ENCODE data around the gene CIDEB. TPM values are rescaled to one million over a fixed set of nuclear protein-coding genes. Genes with fewer than 3 reads are reported as not detected.

The CIDEB gene
- polyA plus RNA-seq, 1 donor: 24.8 TPM

DNA sequence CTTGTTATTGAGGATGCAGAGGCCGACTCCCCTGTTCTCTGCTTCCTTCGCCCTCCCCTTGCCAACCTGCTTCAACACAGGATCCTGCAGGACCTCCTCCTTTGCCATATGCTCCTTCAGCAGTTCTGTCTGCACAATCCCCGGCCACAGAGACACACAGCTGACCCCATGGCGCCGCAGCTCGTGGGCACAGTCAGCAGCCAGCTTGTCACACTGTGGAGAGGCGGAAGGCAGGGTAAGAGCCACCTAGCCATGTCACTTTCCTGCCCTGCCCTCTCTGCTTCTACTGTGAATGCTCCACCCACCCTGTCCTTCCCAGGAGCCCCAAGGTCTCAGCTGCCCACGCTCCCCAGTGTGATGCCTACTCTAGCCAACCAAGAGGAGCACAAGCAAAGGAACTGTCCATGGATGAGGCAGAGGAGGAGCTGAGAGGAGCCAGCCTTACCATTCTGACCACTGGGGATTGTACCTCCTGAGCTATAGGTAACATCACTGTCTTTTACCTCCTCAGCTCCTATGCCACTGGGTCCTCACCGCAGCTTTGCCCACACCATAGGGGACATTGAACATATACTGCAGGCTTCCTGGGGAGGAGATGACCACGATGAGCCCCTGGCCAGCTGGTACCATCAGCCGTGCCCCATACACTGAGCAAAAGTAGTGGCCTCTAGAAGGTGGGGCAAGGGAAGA is 15.5 kb downstream of the CIDEB start:
- DNase-seq: no peak

DNA sequence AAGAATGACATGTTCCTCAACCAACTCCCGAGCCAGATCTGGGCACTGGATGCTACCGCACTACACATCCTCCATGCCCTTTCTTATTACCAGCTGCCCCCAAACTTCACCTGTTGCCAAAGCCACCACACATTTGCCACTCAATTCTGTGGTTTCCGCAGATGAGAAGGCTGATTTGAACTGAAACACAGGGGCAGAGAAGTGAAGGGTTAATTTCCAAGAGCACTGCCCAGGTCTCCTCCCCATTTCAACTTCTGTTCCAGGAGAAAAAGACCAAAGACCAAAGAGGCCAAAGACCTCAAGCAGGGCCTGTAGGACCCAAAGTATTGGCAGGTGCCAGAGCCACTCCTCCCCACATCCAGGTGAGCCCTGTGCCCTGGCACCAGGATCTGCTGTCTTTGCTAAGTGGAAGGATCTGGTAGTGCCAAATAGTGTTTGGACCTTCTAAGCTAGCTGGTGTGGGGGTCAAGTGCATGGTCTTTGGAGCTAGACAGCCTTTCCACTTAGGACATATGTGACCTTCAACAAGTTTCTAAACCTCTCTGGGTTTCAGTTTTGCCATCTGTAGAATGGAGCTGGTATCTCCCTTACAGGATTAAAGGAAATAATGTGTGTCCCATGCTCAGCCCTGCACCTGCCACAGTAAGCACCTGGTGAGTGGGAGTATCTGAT is 16.2 kb downstream of the CIDEB start:
- no peak for DNase-seq

DNA sequence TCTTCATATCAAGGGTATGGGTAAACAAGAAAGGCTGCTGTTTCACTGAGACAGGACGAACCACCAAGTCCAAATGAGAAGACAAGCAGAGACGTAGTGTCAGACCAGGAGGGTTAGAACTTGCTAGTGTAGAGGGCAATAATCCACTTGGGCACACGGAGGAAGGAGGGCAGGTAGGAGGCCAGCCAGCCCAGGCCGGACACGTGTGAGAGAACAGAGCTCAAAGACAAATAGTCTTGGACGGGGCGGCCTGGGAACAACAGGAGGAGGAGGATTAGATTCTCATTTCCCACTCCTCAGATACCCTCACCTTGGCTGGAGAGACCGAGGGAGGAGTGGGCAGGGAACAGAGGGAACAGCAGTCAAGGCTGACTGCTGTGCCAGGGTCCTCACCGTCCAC is 17.0 kb downstream of the CIDEB start:
- no peak for DNase-seq

DNA sequence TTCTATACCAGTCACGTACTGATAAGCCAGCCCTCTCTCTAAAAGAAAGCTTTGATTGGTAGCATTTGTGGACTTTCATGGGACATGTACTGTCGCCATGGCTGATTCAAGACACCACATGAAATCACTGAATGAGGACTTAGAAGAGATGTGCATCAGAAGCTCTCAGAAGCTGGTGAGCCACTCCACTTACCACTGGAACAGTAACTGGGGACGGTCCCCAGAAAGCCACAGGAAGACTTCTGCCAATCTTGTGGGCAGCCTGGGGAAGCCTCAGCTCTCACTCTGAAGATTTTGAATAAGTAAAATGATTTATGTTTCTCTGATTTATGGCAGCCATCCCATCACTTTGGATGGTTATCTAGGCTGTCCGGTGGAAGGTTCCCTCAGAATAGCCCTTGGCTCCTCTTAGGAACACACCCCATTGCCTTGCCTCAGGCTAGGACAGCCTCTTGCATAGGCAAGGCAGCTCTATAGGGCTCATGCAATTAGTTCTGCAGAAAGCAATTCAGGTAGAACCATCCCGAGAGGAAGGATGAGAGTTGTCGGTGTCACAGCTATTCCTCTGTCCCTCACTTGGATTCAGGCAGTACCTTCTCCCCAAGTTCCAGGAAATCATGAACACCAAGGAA is 18.0 kb downstream of the CIDEB start:
- no peak for DNase-seq

DNA sequence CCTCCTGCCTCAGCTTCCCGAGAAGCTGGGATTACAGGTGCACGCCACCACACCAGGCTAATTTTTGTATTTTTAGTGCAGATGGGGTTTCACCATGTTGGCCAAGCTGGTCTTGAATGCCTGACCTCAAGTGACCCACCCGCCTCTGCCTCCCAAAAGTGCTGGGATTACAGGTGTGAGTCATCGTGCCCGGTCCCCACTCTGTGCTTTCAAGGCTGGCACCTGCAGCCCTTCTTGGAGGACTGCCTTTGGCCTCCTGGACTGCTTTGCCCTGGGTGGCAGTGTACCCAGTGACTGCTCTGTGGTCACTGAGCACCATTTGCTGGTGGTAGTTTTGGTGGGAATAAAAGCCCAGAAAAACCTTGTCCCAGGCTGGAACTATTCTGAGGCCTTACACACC is 20.8 kb downstream of the CIDEB start:
- no peak for DNase-seq

DNA sequence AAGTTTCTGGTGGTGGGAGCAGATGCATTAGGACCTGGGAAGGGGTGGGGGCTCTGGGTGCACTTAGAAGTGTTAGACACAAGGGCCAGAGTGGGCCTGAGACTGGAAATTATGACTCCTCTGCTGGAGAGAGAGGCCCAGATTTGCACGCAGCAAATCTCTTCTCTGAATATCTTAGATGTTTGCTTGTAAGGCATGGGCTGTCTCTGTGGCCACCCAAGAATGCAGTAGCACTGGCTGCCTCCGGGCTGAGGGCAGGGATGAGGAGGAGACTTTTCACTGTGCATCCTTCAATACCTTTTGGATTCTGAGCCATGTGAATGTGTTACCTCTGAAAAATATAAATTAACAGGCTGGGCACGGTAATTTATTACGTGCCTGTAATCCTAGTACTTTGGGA is 22.4 kb downstream of the CIDEB start:
- no peak for DNase-seq

DNA sequence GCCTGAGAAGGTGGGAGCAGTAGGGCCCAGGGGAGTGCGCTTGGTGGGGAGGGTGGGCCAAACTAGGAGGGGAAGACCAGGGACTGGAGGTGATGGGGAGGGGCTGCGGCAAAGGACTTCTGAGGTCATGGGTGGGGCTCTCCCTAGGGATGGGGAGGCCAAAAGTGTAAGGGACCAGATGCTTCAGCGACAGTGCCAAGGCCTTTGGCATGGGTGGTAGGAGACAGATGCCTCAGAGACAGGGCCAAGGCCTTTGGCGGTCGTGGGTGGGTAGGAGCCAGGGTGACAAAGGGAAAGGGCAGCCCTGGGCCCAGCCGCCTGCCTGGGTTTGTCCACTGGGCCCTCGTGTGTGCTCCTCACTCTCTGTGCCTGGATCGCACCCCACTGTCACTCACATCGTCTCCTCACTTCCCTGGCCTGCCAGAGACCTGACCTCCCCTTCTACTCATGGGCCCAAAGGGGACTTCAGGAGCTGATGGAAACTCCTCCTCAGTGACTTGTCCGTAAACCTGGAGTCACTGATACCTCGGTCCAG is 23.2 kb downstream of the CIDEB start:
- DNase-seq: no peak

DNA sequence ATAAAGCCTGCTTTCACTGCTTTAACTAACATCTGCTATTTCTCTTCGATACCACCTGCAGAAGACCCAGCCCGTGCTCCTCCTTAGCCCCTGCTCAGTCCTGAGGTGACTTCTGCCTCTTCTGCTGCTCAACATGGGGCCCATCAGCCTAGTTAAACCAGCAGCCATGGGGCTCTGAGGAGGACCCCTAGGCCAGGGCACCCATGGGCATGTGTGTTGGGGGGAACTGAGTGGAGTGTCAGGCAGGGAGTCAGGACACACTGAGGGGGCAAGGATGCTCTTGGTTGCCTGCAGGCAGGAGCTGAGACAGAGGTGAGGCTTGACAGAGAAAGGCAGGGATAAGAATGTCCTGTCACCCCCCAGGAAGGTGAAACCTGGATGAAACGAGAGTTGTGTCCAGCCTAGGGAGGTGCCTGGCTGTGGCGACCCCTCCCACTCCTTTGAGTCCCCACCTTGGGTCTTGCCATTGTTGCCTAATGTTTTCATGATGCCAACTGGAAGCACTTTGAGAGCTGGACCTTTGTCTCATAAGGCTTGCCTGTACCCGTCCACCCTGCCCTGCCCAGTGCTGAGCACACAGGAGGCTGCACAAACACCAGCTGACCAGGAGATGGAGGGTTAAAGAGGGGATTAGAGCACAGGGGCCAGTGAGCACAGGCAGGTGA is 23.8 kb downstream of the CIDEB start:
- no peak for DNase-seq

DNA sequence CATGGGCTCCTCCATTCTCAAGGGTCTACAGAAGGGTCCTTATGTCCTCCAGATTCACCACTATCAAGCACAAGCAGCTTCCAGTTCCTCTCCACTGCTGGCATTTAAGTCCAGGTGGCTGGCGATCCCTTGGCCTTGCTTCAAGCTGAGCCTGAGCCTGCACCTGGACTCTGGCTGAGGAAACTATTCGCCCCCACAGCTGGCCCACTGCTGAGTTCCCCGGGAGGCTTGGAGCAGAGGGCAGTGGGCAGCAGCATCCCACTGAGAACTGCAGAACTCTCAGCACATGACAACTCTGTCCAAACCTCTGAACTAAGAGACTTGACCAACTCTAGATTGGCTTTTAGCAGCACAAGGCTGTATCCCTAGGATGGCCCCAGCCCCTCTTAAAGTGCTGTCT is 25.0 kb downstream of the CIDEB start:
- DNase-seq: no peak

DNA sequence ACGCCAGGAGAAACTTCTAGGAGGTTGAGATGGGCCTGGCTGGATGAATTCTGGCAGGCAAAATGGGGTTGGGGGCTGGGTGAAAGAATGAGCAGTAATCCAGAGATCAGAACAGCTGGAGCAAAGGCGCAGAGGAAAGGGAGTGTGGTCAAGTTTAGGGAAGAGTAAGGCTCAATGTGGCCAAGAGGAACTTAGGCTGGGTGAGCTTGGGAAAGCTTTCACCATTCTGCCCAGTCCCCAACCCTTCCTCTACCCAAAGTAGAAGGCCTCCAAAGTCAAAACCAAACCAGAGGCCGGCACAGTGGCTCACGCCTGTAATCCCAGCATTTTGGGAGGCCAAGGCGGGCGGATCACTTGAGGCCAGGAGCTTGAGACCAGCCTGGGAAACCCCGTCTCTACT is 26.1 kb downstream of the CIDEB start:
- DNase-seq: no peak

DNA sequence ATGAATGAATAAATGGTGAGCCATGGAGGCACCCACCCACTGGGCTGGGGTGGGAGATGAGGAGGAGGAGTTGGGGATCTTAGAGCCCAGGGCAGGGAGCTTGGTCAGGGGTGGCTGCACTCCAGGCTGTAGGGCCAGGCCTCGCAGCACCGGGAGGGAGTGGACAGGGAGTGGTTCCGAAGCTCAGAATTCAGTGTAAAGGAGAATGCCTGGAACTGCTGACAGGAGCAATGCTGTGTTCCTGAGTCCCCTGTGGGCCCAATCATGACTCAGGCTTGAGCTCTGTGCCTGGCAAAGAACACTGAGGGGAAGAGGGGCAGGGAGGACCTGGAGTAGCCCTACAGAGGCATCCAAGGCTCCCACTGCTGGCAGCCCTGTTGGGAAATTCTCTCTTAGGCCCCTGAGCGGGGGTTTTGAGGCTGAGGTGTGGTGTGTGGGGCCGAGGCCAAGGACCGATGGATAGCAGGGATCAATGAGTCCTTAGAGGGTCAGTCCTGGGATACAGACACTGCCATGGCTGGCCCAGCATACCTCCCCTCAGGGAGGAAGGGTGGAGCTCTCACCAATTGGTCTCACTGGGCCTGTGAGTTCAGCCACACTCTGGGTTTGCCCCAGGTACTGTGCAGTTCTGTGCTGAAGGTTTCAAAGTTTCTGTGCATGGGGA is 26.8 kb downstream of the CIDEB start:
- DNase-seq: no peak

DNA sequence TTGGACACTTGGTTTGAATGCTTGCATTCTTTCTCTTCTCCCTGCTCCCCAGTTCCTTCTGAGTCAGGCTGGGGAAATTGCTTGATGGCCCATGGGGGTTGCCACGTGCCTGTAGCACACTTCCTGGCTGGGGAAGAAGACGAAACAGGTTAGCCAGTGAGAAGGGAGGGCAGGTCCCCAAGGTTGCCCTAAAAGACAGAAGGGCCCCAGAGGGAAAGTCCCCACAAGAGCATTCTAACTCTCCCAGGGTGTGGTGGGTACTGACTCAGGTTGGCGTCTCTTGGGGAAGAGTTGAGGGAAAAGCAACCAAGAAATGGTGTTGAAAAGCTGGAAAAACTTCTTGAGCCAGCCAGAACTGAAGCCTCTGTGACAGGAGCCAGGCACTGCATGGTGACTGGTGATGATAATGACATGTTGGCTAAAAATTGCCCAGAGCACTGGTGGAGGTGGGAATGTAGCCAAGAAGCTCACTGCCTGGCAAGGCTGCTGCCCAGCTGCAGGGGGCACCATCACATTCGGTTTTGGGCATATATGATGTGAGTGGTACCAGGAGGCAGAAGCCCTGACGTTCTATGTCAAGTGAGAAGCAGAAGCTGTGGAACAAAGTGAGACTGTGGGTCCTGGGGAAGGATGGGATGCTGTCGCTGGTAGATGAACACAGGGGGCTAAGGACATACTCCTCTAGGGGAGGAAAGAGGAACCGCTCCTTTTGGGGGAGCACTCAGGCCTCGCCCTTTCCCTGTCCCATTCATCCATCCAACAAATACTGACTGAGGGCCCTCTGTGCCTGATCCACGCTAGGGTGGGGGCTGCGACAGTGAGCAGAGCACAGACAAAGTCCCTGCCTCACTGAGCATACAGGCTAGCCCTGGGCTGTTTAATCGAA is 28.2 kb downstream of the CIDEB start:
- no peak for DNase-seq

DNA sequence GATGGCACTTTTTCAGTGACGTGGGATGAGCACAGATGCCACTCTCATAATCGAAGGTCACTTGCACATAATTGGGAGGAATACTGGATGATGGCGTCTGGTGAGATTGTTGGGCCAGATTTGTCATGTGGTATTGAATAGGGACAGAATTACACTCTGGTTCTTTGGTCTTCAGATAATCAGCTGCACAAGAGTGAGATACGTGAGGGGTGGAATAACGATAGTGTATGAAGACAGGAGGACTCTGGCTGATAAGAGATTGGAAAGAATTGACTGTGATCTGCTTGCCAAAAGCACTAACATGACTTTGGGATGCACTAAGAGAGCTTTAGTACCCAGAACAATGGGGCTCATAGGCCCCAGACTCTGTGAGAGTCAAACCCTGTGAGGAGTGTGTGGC is 29.4 kb downstream of the CIDEB start:
- DNase-seq: no peak

DNA sequence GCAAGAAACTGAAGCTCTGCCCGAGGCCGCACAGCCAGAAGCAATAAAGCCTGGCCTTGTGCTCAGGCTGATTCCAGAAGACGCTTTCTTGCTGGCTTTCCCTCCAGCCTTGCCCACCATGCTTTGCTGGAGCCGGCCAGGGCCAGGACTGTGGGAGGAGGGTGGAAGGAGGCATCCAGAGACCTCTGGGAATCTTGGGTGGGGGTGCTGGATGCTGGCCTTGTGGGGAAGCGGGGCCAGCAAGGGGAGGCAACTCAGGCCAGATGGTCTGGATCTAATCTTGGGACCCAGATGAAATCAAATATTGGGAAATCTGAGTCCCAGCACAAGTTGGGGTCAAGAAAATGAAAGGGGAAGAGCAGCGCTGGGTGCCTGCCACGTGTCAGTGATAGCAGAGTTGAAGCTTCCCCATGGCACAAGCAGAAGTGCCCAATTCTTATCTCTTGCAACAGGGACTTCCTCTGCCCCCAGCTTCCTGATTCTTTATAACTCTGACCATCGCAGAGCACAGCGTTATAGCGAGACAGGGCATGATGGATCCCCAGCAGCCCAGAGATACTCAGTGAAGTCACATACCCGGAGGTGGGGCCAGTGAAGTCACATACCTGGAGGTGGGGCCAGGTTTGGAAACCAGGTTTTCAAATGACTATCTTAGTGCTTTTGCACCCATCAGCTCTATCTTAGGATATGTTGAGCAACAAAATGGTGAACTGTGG is 30.0 kb downstream of the CIDEB start:
- DNase-seq: no peak

DNA sequence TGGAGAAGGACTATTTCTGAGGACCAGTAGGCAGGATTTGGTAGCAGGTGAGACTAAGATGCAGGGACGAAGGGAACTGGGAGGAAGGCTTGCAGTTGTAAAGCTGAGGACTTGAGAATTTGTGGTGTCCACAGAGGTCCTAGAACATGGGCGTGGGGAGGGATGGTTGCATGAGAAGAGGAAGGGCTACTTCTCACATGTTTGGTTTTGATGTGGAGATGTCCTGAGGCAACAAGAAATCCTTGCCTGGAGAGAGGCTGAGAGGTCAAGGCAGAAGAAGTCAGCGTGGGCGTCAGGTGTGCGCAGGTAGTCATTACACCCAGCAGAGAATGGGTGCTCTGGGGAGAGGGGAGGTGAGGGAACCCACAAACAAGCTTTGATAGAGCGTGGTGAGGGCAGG is 30.7 kb downstream of the CIDEB start:
- DNase-seq: no peak

DNA sequence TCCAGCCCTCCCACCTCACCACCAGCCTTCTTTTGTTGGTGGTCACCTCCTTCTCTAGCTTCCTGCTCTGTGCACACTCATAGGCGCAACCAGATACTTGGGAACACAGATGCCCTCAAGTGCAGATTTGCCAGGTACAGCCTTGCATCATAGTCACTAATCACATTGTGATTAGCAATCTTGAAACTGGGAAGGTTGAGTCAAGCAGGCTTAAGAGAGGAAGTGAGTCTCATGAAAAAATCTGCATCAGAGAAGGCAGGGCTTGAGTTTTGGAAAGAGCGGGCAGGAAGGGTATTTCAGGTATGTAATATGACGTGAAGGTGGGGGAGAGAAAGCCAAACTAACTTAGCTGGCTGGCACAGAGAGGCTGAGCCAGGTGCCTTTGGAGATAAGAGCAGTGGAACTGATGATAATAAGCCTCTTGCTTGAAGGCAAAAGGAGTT is 33.7 kb downstream of the CIDEB start:
- DNase-seq: no peak

DNA sequence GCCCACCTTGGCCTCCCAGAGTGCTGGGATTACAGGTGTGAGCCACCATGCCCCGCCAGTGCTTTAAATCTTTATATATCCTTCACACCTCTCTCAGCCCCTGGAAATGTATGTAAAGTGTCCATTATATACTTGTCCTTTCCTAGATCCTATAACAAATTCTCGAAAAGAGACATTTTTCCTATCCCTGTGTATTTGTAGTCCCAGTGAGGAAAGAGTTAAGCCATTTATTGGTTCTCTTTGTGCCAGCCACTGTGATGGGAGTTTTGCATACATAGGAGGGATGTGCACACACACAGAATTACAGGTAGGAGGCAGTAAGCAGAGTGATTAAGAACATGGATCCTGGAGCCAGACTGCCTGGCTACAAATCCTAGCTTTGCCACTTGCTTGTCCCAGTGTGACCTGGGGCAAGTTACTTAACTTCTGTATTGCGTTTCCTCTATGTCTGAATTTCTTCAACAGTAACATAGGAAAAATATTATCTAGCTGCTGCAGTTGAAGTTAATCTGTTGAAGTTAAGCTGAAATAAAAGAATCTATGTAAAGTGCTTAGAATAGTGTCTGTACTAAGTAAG is 34.3 kb downstream of the CIDEB start:
- DNase-seq: no peak

DNA sequence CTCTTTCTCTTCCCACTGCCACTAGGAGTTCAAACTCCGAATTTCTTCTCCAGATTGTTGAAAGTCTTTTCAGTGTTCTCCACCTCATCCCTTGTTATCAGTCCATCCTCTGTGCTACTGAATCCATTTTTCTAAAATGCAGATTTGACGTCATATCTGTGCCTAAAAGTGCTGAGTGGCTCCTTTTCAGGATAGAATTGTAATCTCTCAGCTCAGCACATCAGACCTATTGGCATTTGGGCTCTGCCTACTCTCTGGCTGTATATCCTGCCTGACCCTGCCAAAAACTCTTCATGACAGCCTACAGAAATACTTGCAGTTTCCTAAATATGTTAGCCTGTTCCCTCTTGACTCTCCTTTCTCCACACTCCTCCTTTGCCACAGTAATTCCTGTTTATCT is 35.3 kb downstream of the CIDEB start:
- no peak for DNase-seq

DNA sequence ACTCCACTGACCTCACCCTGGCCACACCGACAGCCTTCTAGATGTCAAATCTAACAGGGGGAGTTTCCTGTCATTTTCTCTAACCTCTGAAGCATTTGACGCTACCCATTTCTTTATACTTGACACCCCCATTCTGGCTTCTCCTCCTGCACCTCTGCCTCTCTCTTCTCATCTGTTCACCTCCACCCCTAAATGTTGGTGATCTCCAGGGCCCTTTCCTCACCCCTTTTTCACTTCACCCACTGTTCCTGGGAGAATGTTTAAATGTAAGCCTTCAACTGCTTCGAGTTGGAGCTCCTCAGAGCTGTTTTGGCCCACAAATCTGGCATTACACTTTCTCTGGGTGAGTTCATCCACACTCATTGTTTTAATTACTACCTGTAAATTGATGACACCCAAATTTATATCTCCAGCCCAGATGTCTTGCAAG is 35.9 kb downstream of the CIDEB start:
- DNase-seq: no peak
